Femur (tissue), 1 donor: Measurements from ENCODE around the gene ZBTB43.

Experiments
- DNase-seq: peaks from one replicate; pipeline ENCODE4 v3.0.0-alpha.2; 2017

The ZBTB43 gene

DNA sequence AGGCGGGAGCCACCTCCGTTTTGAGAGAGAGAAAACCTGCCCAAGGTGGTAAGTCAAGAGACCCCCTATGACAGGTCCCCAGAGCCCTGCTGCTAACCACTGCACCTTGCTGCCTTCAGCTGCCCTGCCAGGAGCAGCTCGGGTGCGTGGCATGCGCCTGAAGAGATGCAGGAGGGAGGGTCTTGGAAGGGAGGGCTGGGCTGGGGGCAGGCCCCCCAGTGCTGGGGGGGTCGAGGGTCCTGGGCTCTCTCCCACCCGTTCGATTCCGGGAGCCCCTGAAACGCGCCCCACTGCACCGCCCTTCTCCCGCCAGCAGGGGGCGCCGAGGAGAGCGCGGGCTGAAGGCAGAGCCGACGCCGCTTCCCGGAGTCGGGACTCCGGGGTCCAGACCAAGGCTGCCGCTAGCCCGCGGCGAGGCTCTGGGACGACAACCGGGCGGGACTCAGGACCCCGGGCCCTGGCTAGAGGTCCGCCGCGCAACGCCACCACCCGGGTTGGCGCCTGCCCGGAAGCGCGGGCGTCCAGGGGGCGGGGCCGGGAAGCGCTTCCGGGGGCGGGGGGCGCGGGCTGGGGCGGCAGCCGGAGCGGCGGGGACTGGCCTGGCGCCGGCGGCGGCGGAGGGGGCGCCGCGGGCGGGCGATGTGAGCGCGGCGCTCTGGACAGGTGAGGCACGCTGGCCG lies 55.4 kb downstream of the ZBTB43 start, which contains the start of gene ZBTB34:
Gene ZBTB34 (plus strand): TSS at position 563 of the 680 bp plus-strand sequence. CDS start 18,761 bp downstream, outside the sequence.
- peak; percentile 82 for DNase-seq

DNA sequence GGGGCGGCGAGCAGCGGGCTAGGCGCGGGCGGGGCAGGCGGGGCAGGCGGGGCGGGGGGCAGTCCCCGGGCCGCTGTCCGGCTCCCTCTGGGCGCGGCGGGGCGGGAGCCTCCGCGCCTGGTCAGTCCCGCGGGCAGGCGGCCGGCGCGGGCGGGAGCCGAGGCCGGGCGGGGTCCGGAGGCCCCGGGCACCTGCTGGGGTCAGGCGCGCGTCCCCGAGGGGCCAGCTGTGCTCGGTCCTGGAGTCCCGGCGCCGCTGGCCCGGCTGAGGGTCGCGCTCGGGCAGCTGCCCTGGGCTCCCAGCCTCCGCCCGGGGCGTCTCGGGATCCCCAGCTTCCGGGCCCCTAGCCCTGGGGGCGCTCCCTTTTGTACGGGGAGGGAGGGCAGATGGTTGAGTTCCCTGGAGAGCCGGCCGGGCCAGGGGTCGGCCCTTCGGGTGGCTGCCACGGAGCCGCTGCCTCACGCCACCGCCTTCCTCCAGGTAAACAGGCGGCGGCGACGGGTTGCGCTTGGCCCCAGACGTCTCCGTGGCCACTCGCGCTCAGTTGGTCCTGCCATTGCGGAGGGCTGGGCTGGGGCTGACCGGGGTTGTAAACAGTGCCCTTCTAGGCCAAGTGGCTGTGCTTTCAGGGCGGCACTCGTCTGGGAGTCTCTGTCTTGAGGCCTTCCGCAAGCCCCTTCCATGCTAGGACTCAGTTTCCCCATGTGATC lies 56.1 kb downstream of the ZBTB43 start:
- peak; percentile 46 for DNase-seq

DNA sequence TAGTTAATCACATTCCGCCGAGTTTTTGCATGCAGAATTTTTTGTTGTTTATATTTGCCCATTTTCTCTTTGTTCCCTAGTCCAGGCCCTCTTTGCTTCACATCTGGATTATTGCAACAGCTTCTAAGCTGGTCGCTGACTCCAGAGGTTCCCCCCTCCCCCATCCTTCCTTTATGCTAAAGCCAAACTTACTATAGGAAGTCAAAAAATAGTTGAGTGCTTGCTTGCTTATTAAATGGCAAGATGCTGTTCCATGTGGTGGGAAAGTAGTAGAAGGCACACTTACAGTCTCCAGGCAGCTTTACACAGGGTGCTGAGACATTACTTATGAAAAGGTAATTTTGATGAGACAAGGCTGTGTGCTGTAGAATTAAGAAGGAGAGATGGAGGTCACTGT lies 56.9 kb downstream of the ZBTB43 start:
- no peak for DNase-seq

DNA sequence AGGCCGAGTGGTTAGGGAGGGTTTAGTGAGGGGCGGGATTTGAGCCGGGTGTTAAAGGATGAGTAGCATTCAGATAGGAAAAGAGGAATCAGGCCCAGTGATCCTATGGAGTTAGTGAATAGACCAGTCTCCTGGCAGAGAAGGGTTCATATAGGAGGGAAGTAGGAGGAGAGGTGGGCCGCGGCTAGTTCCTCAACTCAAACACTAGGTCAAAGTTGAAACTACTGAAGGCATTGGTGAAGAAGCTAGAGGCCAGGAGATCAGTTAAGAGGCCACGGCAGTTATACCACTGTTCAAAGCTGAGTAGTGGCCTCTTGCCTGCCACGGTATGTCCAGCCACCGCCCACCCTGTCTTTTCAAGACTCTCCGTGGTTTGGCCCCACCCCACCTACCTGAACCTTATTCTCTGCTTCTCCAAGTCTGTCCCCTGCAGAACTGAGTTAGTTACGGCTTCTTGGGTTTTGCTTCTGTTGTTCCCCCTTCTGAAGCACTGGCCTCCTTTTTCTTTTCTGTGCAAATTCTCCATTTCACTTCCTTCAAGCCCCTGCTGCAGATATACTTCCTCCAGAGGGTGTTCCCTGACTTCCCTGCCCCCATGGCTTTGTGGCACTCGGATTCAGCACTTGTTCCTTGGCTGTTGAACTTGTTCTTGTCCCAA lies 57.4 kb downstream of the ZBTB43 start:
- DNase-seq: no peak

DNA sequence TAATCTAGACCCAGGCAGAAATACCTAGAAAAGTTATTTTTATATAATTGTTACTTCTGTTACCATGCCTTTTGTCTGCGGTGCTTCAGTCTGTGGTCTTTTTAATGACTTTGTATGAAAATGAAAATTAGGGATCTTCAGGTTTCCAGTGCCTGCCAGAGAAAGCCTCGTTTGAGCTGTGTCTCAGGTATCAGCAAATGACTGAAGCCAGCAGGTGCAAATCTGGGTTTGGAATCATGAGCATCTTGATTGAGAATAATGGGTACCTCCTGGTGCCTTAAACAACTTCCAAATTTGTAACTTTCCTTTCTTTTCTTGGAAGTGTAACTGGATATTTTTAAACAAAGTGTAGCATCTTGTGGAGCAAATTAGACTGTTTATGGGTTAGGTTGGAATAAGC lies 59.9 kb downstream of the ZBTB43 start:
- DNase-seq: no peak

DNA sequence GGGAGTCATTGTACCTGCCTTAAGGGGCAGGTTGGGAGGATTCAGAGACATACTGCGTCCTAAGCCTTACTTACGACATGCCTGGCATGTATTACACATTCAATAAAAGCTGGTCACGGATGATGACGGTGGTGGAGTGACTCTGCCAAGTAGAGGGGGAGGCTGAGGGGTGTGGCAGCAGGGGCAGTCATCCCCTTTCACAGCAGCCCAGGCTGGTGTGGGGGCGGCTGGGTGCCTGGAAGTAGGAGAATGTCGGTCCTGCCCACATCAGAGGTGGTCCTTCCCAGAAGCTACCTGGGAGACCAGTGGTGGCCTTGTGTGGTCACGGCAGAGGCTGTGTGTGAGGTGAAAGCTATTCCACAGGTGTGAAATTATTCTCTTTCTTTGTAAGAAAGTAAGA lies 64.5 kb downstream of the ZBTB43 start:
- DNase-seq: no peak

DNA sequence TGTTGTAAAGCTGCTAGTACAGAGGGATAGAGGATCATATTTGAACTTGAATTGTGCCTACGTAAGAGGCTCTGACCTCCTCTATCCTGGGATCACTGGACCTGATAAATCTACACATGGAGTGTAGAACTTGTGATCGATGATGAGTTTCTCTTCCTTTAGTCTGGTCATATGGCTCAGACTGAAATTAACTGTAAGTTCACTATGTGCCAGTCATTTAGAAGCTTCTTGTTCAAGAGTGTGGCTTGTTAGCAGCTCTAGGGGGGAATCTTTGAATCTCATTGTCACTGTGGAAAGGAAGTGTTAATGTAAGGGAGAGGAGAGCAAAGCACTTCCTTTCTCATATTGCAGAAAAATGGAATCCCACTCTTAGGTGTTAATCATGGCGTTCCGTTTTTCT lies 67.7 kb downstream of the ZBTB43 start:
- no peak for DNase-seq

DNA sequence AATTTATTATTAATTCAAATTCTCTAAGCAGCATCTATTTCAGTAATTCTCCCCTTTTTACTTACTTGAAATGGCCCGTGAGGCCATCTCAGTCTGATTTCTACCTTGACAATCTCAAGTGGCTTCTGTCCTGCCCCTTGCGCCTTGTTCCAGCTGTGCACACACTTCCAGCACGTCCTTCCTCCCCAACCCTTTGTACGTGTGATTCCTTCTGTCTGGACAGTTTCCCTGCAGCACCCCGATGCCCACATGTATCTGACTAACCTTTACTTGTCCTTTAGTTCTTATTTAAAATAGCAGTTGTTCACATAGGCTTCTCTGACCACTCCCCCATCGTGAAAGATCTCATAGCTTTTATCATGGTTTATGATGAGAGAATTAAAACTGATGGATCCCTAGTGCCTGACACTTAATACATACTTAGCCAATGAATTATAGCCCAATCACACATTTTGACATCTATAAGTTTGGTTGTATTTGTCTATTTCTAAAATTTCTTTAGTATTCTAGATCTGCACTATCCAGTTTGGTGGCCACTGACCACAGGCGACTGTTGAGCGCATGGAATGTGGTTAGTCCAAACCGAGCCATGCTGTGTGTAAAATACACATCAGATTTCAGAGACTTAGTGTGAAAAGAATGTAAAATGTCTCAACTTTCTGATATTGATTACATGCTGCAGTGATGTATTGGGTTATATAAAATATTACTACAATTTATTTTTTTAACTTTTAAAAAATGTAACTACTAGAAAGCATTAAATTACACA lies 69.9 kb downstream of the ZBTB43 start:
- DNase-seq: no peak

DNA sequence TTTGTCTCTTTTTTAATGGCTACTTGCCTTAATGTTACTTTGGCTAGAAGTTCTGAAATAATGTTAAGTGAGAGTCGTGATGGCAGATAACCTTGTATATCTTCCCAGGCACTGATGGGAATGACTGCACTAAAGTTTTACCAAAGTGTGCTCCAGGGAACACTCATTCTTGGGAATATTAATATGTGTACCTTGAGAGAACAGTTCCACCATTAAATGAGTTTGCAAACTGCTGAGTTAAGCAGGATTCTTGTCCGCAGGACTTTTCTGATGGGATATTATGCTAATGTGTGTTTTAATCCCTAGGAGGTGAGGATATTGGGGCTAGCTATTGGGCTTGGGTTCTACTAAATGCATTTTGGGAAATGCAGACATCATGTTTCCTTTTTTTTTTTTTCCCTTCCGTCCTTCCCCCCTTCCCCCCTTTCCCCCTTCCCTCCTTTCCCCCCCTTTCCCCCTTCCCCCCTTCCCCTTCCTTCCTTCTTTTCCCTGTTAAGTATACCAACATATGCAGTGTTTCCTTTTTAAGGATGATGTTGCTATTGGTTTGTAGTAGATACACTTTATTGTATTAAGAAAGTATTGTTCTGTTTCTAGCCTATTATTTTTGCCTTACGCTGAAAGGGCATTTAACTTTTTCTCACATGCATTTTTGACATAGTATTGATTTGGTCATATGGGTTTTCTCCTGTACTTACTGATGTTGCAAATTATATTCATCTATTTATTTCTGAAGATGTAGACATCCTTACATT lies 71.1 kb downstream of the ZBTB43 start:
- no peak for DNase-seq

DNA sequence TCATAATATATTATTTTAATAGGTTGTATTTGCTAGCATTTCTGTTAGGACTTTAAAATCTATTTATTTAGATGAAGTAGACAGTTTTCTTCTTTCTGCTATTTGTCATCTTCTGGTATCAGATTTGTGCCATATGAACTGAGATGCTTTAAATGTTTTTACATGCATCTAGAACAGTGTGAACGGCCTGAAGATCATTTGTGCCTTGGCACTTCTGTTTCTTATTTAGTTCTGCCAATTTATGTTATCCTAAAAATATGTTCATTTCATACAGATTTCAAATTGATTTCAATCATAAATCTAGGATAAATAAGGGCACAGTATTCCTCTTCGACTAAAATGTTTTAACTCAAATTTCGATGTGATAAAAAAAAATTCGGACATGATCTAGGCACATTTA lies 71.7 kb downstream of the ZBTB43 start:
- DNase-seq: no peak

DNA sequence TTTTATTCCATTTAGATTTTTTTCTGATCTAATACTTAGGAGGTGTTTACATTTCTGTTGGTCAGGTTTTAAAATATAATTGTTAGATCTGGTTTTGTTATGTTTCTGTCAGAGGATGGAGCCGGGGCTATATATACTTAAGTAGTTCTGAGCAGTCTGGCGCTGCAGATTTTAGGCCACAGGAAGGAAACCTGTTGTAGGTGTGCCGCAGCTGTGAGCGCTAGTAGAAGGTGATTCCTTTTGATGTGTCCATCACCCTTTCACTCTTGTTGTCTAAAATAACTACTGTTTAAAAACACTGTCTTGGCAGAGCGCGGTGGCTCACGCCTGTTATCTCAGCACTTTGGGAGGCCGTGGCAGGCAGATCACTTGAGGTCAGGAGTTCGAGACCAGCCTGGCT lies 72.6 kb downstream of the ZBTB43 start:
- DNase-seq: no peak

DNA sequence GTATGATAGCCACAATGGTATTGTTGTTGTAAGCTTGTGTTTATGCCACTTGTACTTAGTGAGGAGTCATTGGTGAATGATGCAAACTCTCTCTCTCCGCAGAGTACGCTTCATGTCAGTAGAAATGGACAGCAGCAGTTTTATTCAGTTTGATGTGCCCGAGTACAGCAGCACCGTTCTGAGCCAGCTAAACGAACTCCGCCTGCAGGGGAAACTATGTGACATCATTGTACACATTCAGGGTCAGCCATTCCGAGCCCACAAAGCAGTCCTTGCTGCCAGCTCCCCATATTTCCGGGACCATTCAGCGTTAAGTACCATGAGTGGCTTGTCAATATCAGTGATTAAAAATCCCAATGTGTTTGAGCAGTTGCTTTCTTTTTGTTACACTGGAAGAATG lies 74.4 kb downstream of the ZBTB43 start:
- no peak for DNase-seq

DNA sequence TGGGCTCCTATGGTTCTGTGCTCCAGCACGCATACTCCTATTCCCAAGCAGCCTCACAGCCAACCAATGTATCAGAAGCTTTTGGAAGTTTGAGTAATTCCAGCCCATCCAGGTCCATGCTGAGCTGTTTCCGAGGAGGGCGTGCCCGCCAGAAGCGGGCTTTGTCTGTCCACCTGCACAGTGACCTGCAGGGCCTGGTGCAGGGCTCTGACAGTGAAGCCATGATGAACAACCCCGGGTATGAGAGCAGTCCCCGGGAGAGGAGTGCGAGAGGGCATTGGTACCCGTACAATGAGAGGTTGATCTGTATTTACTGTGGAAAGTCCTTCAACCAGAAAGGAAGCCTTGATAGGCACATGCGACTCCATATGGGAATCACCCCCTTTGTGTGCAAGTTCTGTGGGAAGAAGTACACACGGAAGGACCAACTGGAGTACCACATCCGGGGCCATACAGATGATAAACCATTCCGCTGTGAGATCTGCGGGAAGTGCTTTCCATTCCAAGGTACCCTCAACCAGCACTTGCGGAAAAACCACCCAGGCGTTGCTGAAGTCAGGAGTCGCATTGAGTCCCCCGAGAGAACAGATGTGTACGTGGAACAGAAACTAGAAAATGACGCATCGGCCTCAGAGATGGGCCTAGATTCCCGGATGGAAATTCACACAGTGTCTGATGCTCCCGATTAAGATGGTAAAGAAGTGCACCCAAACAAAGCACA lies 75.5 kb downstream of the ZBTB43 start:
- DNase-seq: no peak

DNA sequence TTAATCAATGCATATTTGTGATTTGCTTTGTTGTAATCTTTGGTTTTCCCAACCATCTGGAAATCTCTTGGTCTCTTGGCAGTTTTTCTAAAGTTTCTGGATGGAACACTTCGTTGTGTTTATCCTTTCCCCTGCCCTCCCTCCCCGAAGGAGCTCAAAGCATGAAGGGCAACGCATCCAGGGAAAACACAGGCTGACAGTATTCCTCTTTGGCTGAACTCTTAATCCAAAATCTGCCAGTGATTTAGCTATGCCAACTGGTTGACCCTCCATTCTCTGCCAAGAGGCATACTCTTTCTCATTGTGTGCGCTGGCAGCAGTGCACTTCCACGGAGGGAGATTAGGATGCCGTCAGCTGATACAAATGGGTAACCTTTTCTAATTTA lies 76.1 kb downstream of the ZBTB43 start:
- no peak for DNase-seq

DNA sequence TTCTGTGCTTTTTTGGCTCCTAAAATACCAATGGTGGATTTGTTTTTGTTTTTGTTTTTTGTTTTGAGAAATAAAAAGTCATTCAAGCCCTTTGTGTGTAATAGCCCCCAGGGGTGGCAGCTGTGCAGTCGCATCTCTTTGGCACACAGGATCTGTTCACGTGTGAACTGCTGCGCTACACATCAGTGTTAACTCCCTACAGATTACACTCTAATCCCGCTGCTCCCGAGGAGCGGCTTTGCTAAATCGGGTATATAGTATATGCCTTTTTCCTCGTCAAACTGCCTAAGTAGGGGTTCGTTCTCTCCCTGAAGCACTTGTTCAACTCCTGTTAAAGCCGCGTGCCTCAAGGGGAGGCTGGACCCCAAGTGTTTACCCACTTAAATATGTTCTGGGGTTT lies 77.9 kb downstream of the ZBTB43 start:
- no peak for DNase-seq

DNA sequence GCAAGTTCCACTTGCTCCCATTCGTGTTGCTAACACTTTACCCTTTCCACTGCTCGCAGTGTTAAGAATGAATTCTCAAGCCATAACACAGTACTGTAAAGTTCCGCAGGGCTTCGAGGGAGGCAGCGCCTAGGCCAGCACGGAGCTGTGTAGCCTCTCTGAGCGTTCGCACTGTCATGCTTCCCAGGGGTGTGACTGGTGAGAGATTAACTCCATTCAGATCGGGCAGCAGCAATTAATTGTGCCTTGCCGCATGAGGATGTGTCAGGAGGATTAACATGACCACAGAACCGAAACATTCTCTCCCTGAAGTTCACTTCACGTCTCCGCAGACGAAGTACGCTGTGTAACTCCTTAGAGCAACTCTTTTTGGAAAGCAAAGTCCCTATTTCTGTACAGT lies 78.8 kb downstream of the ZBTB43 start:
- no peak for DNase-seq

DNA sequence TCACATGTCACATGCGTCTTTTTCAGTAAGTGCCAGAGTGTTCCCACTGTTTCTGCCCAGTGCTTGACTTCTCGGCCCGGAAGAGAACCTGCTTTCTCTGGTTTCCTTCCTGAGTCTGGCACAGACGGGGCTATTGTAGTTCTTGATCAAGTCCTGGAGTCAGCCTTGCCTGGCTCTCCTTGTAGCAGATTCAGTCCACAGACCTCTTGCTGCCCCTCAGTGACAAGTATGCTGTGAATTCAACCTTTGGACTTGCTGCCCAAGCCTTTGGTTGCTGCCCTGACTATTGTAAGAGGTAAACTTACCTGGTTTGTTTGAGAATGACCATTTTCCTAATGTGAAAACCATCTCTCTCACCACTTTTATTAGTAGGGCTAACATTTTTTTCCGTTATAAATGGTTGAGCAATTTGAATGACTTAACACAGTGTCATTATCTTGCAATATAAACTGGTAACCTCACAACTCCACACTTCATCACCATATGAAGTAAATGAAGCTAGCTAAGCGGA lies 80.3 kb downstream of the ZBTB43 start:
- no peak for DNase-seq

DNA sequence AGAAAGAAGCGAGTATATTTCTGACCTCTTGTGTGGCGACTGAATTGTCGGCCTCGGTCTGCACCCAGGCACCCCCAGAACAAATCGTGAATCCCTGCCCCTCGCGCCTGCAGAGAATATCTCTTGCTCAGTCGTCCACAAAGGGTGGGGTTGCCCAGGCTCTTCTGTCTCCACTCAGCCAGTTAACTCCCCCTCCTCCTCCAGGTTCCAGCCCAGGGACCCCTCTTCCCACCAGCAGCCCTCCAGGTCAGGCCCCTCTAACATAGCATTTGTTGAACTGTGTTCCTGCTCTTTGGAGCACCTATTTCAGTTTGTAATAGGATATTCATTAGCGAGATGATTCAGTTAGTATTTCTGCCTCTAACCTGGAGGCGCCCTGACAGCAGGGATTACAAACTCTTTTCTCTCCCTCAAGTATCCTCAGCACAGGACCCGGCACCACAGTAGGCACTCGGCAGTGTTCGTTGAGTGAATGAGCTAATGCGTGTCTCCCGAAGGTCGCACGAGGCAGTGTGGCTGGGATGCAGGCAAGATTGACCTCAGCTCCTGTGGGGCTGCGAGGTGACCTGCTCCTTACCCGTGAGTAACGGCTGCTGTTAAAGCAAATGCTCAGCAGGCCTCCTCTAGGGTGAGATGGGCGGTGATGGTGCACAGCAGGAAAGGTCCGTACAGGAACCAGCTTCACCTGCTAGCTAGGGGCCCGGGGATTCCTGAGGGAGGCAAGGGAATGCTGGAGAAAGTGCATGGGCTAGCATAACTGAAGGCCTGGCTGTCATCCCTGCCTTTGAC lies 81.4 kb downstream of the ZBTB43 start:
- DNase-seq: no peak

DNA sequence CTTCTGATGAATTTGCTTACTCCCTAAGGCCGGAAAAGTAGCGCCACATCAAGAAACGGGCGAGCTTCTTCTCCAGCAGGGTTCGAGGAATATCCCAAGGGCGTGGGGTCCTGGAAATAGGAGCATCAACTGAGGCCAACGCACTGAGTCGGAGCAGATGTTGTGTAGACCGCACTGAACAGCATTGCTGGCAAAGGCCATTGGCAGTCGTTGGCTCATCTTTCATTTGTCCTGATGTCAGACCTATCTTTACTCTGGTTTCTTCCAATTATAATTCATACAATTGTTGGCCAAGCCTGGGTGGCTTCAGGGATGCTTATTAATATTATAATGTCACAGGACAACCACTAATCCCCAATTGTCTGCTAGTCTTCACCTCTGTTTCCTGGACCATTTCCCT lies 82.1 kb downstream of the ZBTB43 start:
- no peak for DNase-seq
